ENCODE results near the gene PARD3.

Gene PARD3

DNA sequence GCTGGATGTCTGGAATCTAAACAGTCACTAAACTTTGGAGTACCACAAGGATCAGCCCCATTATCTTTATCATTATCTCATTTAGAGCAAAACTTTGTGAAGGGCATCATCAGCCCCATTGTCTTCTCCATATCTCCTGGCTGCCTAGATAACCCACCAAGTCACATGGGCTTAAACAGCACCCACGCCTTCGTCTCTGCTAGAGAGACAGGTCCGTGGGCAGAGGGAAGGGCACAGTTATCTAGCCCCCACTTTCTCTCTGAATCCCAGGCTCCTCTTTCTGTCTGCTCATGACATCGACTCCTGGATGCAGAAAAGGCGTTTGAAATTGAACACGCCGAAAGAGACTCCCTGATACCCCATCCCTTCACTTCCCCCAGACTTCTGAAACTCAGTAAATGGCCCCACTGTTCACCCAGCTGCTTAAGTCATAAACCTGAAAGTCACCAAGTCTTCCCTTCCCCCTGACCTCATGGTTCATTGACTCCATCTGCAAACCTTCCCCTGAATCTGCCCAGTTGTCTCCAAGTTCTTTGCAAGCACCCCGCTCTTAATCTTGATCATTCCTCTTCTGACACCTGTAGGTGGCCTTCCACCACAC lies 20.9 kb upstream of the PARD3 start:
- Mint-ChIP-seq H3K27me3 (no peaks in the 10 kb centered on the region), H3K9me3 (ENCODE audit: low read depth) (no peaks in the 10 kb centered on the region), H3K27ac (no peak overlapping the region), H3K36me3 (no peaks in the 10 kb centered on the region), H3K4me1 (ENCODE audit: low read depth) (no peaks in the 10 kb centered on the region), H3K4me3 (no peak overlapping the region)

DNA sequence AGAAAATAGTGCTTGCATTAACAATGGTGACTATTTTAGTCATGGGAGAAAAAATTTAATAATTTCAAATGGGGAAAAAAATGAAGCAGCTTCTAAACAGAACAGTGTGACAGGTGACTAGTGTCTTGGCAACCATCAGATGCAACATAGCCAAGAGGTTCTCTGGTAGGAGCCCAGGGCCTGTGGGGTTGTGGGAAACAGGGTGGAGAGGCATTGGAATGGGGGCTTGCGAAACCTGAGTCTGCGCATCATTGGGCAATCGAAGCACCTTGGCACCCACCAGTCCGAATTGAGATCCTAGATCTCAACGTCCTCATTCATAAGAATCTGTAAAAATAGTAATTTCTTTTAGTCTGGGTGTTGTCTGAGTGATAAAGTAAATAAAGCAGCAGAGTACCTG lies 19.2 kb upstream of the PARD3 start:
- H3K36me3 Mint-ChIP-seq: no peaks in the 10 kb centered on the region
- peaks cover 7% of the 10 kb centered on the region for H3K4me1 Mint-ChIP-seq (ENCODE audit: low read depth)
- no peak overlapping the region for H3K27ac Mint-ChIP-seq
- H3K4me3 Mint-ChIP-seq: no peak overlapping the region
- no peaks in the 10 kb centered on the region for H3K27me3 Mint-ChIP-seq
- H3K9me3 Mint-ChIP-seq (ENCODE audit: low read depth): no peaks in the 10 kb centered on the region

DNA sequence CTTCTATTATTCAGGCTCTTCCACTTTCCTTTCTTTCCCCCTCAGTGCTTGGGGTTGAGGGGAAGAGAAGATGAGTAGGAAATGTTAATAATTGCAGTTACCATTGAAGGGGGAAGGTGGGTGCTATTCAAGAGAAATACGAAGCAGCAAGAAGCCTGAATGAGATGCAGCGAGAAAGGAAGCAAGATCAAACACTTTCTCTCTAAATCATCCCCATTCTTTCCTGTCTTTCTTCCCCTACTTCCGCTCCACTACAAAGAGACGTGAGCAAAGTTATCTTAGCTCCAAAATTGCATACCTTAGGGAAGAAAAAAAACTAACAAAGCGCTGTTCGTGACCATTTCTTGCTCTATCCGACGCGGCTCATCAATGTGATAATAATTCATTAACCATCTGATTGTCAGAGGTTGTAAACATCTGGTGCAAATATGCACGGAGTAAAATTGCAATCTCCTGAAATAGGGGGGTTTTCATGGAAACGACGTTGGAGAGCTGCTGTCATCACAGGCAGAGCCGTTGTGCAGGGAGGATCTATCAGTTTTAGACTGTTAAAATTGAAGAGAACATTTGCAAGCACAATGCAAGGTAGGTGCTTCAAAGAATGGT lies 15.2 kb upstream of the PARD3 start:
- Mint-ChIP-seq H3K27me3 (no peaks in the 10 kb centered on the region), H3K4me1 (ENCODE audit: low read depth) (peaks cover 7% of the 10 kb centered on the region), H3K9me3 (ENCODE audit: low read depth) (no peaks in the 10 kb centered on the region), H3K4me3 (no peak overlapping the region), H3K27ac (no peak overlapping the region), H3K36me3 (no peaks in the 10 kb centered on the region)

DNA sequence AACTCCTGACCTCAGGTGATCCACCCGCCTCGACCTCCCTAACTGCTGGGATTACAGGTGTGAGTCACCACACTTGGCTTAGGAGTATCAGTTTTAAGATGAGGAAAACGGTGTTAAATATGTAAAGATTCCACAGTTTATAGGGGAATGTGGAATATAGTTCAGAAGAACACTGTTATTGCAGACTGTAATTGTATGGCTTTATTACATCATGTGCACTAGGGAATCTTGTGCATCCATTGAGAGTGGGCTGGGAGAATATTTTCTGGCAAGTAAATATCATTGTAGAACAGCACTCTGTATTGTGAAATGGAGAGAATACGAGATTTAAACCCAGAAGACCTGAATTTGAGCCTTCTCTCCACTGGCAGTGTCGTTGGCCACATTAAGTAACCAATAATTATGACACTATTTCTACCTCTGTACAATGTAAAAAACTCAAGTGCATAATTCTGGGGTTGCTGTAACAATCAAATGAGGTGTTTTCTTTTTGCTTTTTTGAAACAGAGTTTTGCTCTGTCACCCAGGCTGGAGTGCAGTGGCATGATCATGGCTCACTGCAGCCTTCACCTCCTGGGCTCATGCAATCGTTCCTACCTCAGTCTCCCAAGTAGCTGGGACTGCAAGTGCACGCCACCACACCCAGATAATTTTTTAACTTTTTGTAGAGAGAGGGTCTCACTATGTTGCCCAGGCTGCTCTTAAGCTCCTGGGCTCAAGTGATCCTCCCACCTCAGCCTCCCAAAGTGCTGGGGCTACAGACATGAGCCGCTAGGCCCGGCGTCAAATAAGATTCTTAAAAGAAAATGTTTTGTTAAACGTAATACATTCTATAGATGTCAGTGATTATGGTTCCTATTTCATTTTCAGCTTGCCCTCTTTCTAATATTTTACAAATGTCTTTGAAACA lies 12.0 kb upstream of the PARD3 start:
- Mint-ChIP-seq H3K4me1 (ENCODE audit: low read depth) (peaks cover 7% of the 10 kb centered on the region), H3K4me3 (no peak overlapping the region), H3K27me3 (peaks cover 2% of the 10 kb centered on the region), H3K36me3 (no peaks in the 10 kb centered on the region), H3K27ac (no peak overlapping the region), H3K9me3 (ENCODE audit: low read depth) (no peaks in the 10 kb centered on the region)

DNA sequence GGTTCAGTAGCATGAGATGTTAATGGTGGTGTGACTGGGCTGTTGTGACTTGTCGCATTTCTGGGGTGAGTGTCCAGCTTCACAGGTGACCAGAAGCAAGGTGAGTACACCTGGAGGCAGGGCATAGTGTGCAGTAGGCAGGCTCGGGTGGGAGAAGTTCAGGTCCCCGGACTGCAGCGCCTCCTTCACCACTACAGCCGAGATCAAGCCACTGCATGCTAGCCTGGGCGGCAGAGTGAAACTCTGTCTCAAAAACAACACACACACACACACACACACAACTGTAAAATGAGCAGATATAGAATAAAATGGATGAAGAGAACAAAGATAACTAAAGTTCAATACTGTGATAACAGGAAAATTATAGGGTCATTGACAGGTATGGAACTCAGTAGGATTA lies 11.1 kb upstream of the PARD3 start:
- no peaks in the 10 kb centered on the region for H3K36me3 Mint-ChIP-seq
- peaks cover 7% of the 10 kb centered on the region for H3K4me1 Mint-ChIP-seq (ENCODE audit: low read depth)
- no peak overlapping the region for H3K27ac Mint-ChIP-seq
- no peak overlapping the region for H3K4me3 Mint-ChIP-seq
- no peaks in the 10 kb centered on the region for H3K9me3 Mint-ChIP-seq (ENCODE audit: low read depth)
- peaks cover 2% of the 10 kb centered on the region for H3K27me3 Mint-ChIP-seq

DNA sequence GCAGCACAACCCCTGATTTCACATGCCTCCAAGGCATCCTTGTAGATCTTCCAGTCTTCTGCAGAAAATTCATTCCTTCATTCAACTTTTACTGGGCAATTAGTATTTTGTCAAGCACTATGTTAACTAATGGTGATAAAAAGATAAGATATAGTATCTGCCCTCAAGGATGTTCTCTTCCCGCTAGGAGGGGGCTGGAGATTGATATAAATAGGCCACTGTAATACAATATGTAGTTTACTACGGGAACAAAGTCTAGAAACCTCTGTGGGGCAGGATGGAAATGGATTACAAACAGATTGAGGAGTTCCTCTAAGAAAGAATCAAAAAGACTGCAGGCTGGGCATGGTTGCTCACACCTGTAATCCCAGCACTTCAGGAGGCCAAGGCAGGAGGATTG lies 10.3 kb upstream of the PARD3 start:
- Mint-ChIP-seq H3K36me3 (no peaks in the 10 kb centered on the region), H3K27ac (no peak overlapping the region), H3K9me3 (ENCODE audit: low read depth) (no peaks in the 10 kb centered on the region), H3K27me3 (peaks cover 2% of the 10 kb centered on the region), H3K4me1 (ENCODE audit: low read depth) (peaks cover 4% of the 10 kb centered on the region), H3K4me3 (no peak overlapping the region)

DNA sequence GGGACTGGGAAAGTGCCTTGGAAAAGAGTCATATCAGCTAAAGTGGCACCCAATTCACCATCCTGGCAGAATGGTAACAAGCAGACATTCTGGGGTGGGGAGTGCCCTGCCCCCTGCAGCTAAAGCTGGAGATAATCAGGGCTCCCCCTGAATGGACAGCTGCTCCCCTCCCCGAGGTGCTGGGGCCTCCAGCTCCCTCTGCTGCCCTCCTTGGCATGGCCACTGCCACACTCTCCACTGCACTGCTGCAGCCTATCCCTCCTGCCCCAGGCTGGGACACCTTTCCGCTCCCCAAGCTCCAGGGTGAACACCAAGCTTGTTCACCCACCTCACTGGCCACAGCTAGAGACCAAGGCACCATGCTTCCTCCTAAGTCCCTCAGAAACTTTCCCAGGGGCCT lies 9.8 kb upstream of the PARD3 start:
- Mint-ChIP-seq H3K36me3 (no peaks in the 10 kb centered on the region), H3K9me3 (ENCODE audit: low read depth) (no peaks in the 10 kb centered on the region), H3K4me3 (no peak overlapping the region), H3K27ac (no peak overlapping the region), H3K4me1 (ENCODE audit: low read depth) (no peaks in the 10 kb centered on the region), H3K27me3 (peaks cover 2% of the 10 kb centered on the region)

DNA sequence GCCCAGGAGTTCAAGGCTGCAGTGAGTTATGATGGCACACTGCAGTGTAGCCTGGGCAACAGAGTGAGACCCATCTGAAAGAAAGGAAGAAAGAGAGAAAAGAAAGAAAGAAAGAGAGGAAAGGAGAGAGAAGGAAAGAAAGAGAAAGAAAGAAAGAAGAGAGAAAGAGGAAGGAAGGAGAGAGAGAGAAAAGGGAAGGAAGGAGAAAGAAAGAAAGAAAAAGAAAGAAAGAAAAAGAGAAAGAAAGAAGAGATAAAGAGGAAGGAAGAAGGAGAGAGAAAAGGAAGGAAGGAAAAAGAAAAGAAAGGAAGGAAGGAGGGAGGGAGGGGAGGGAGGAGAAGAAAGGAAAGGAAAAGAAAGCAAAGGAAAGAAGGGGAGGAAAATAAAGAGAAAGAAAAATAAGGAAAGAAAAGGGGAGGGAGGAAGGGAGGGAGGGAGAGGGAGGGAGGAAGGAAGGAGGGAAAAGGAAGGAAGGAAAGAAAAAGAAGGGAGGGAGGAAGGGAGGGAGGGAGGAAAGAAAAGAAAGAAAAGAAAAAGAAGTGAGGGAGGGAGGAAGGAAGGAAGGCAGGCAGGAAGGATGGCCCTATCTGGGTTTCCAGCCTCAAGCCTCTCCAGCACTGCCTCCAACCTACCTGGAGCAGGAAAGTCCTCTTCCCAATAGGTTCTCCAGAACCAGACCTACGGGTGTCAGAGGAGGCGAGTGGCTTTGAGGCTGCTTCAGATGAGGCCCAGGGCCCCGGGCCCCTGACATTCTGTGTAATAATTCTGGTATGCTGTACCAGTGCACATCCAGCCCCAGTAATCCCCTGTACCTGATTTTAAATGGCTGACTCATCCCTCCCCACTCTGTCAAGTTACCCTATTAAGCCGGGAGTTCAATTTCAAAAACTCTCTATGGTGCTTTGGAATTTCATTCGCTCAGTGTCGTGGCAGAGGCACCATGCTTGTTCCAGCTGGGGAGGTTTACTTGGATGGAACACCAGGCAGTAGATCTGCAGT lies 6.8 kb upstream of the PARD3 start:
- H3K36me3 Mint-ChIP-seq: no peaks in the 10 kb centered on the region

DNA sequence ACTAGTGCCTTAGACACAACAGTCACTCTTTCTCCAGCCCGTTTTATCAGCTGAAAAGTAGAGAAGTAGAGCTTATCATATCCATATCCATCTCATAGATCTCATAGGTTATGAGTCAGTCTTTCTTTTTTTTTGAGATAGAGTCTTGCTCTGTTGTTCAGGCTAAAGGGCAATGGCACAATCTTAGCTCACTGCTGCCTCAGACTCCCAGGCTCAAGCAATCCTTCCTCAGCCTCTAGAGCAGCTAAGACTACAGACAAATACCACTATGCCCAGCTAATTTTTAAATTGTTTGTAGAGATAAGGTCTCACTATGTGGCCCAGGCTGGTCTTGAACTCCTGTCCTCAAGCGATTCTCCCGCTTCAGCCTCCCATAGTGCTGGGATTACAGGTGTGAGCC lies 2.5 kb upstream of the PARD3 start:
- no peaks in the 10 kb centered on the region for H3K36me3 Mint-ChIP-seq
- peaks cover 28% of the 10 kb centered on the region for H3K27me3 Mint-ChIP-seq

More for the DNA sequence above, 6.8 kb upstream of the PARD3 start:
- H3K9me3 Mint-ChIP-seq (ENCODE audit: low read depth): no peaks in the 10 kb centered on the region
- H3K27me3 Mint-ChIP-seq: peaks cover 11% of the 10 kb centered on the region
- no peak overlapping the region for H3K27ac Mint-ChIP-seq
- H3K4me3 Mint-ChIP-seq: no peak overlapping the region
- no peaks in the 10 kb centered on the region for H3K4me1 Mint-ChIP-seq (ENCODE audit: low read depth)

DNA sequence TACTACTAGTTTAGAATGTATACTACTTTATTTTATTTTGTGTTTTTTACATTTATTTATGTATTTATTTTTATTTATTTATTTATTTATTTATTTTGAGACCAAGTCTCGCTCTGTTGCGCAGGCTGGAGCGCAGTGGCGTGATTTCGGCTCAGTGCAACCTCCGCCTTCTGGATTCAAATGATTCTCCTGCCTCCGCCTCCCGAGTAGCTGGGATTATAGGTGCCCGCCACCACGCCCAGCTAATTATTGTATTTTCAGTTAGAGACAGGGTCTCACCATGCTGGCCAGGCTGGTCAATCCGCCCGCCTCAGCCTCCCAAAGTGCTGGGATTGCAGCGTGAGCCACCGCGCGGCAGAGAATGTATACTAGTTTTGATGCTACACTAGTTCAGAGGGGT lies 2.0 kb upstream of the PARD3 start:
- Mint-ChIP-seq H3K4me1 (ENCODE audit: low read depth) (peaks cover 7% of the 10 kb centered on the region), H3K27me3 (peaks cover 31% of the 10 kb centered on the region), H3K4me3 (no peak overlapping the region), H3K36me3 (no peaks in the 10 kb centered on the region), H3K27ac (no peak overlapping the region), H3K9me3 (ENCODE audit: low read depth) (no peaks in the 10 kb centered on the region)

More for the DNA sequence above, 2.5 kb upstream of the PARD3 start:
- no peaks in the 10 kb centered on the region for H3K9me3 Mint-ChIP-seq (ENCODE audit: low read depth)
- H3K27ac Mint-ChIP-seq: no peak overlapping the region
- H3K4me3 Mint-ChIP-seq: no peak overlapping the region
- peaks cover 7% of the 10 kb centered on the region for H3K4me1 Mint-ChIP-seq (ENCODE audit: low read depth)

DNA sequence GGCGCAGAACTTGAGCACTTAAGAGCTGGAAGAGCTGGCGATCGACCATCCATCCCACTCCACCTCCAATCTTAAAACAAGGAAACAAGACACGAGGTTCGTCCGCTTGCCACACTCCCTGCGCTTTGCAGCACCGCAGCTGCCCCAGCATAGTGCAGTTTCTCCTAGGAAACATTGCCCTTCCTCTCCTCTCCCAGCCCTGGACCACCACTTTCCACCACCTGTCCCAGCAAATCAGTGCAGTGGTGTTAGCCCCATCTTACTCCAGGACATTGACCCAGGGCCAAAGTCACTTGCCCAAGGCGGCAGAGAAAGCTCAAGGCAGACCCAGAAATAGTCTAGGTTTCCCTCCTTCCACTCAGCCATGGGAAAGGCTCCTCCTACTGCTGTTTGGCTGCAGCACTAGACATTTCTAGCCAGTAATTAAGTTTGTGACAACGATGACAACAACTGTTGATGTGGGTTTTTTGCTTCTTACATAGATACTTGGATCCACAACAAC lies 1.5 kb upstream of the PARD3 start:
- peak overlapping the region; percentile 51 for H3K4me3 Mint-ChIP-seq
- no peaks in the 10 kb centered on the region for H3K36me3 Mint-ChIP-seq
- peaks cover 7% of the 10 kb centered on the region for H3K4me1 Mint-ChIP-seq (ENCODE audit: low read depth)
- no peak overlapping the region for H3K27ac Mint-ChIP-seq
- H3K27me3 Mint-ChIP-seq: peaks cover 34% of the 10 kb centered on the region
- no peaks in the 10 kb centered on the region for H3K9me3 Mint-ChIP-seq (ENCODE audit: low read depth)

DNA sequence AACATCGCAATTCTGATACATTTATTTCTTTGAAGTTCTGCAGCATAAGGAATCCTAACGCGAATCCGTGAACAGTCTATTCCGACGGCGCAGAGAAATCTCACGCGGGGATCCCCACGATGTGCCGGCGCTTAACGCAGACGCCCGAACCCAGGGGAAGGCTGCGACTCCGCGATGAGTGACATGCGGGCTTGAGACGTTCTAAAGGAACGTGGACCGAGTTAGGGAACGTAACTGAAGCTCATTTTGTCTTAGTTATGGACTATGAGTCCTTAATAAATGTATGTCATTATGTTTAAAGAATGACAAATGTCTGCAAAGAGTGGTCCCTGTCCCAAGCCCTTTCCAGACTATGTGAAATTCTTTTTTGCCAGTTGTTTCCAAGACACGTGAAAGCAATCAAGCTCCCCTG lies 995 bp upstream of the PARD3 start:
- no peaks in the 10 kb centered on the region for H3K36me3 Mint-ChIP-seq
- peak overlapping the region; percentile 76 for H3K4me3 Mint-ChIP-seq
- peaks cover 35% of the 10 kb centered on the region for H3K27me3 Mint-ChIP-seq
- H3K9me3 Mint-ChIP-seq (ENCODE audit: low read depth): no peaks in the 10 kb centered on the region
- peaks cover 7% of the 10 kb centered on the region for H3K4me1 Mint-ChIP-seq (ENCODE audit: low read depth)
- no peak overlapping the region for H3K27ac Mint-ChIP-seq

DNA sequence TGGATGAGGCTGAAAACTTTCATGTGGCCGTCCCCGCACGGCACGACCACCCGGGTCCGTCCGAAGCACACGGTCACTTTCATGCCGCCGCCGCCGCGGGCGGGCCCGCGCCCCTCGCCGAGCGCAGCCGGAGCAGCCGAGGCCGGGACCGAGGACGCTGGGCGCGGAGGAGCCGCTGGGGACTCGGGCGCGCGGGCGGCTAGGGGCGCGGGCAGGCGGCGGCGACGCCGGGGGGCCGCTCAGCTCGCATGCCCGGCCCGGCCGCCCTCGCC lies 247 bp downstream of the PARD3 start:
- no peaks in the 10 kb centered on the region for H3K36me3 Mint-ChIP-seq
- no peak overlapping the region for H3K27ac Mint-ChIP-seq
- no peaks in the 10 kb centered on the region for H3K9me3 Mint-ChIP-seq (ENCODE audit: low read depth)
- peaks cover 10% of the 10 kb centered on the region for H3K4me1 Mint-ChIP-seq (ENCODE audit: low read depth)
- H3K27me3 Mint-ChIP-seq: peaks cover 38% of the 10 kb centered on the region
- H3K4me3 Mint-ChIP-seq: no peak overlapping the region

DNA sequence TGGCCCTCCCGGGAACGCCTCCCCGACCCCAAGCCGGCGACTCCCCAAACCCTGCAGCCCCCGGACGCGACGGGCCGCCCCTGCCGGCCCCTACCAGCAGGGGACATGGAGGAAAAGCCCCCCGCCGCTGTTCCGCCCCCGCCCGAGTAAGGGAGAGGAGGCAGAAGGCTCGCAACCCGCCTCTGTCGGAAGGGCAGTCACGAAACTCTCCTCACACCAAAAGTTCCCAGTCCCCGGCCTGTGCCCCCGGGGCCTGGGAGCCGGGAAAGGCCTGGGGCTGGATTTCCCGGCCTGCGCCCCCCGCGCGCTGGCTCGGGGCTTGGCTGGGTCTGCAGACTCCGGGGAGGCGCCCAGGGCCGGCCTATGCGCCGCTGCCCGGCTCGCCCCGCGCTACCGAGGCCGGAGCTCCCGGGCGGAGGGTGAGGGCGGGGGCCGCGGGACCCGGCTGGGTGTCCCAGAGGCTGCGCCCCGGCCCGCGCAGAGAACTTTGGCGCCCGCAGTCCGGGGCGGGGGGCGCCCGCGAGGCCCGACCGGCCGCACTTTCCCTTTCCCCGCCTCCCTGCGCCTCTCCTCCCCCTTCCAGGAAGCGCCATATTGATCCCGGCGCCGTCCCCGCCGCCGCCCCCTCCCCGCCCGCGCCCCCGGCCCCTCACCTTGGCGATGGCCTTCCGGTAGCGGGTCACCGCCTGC lies 728 bp downstream of the PARD3 start:
- H3K4me3 Mint-ChIP-seq: peak overlapping the region; percentile 44
- H3K27ac Mint-ChIP-seq: no peak overlapping the region
- no peaks in the 10 kb centered on the region for H3K36me3 Mint-ChIP-seq
- peaks cover 37% of the 10 kb centered on the region for H3K27me3 Mint-ChIP-seq
- peaks cover 11% of the 10 kb centered on the region for H3K4me1 Mint-ChIP-seq (ENCODE audit: low read depth)
- H3K9me3 Mint-ChIP-seq (ENCODE audit: low read depth): no peaks in the 10 kb centered on the region
